Neuronal stem cell (in vitro differentiated cells): ENCODE results near the gene BRAT1.
"Not testable (repeated sequence)": the region's sequence is repeated elsewhere in the genome, so short reads cannot be mapped to it uniquely, and the experiment has no call there.

Source experiments
- DNase-seq: peaks from one replicate; pipeline ENCODE4 v3.0.0-alpha.2; 2013; ENCODE audit warnings: low spot score
- H2AFZ ChIP-seq: one replicate; pipeline ENCODE4 v1.6.1; 2013; ENCODE audit warnings: mild to moderate bottlenecking, low read length, inconsistent platforms
- H2AK5ac ChIP-seq: 2 replicates; pipeline ENCODE4 v1.6.1; 2013; ENCODE audit warnings: low read depth, mild to moderate bottlenecking, inconsistent platforms, low read length, moderate library complexity, mixed read lengths
- H2BK120ac ChIP-seq: 2 replicates; pipeline ENCODE4 v1.6.1; 2013; ENCODE audit warnings: low read depth, mild to moderate bottlenecking, inconsistent platforms, low read length, moderate library complexity, mixed read lengths
- H2BK12ac ChIP-seq: one replicate; pipeline ENCODE4 v1.6.1; 2013; ENCODE audit warnings: low read length, inconsistent platforms
- H2BK15ac ChIP-seq: 2 replicates; pipeline ENCODE4 v1.6.1; 2013; ENCODE audit warnings: mild to moderate bottlenecking, low read length, inconsistent platforms, mixed read lengths
- H2BK5ac ChIP-seq: one replicate; pipeline ENCODE4 v1.6.1; 2013; ENCODE audit warnings: inconsistent platforms, mild to moderate bottlenecking, low read length, moderate library complexity
- H3K14ac ChIP-seq: one replicate; pipeline ENCODE4 v1.6.1; 2013; ENCODE audit warnings: low read length, inconsistent platforms
- H3K18ac ChIP-seq: 2 replicates; pipeline ENCODE4 v1.6.1; 2013; ENCODE audit warnings: low read length, inconsistent platforms
- H3K23ac ChIP-seq: 2 replicates; pipeline ENCODE4 v1.6.1; 2013; ENCODE audit warnings: low read depth, mild to moderate bottlenecking, mixed read lengths, low read length, inconsistent platforms; ENCODE audit not compliant: poor library complexity
- H3K27ac ChIP-seq: replicated peaks from 3 replicates; pipeline ENCODE4 v1.5.1; 2013; ENCODE audit warnings: low read length, inconsistent platforms
- H3K27me3 ChIP-seq, 3 experiments: 2 replicates each; pipeline ENCODE4 v1.6.1; 2013; ENCODE audit warnings: low read length in 3 of 3, mild to moderate bottlenecking in 2 of 3, inconsistent platforms in 1 of 3, low read depth in 1 of 3, mixed read lengths in 1 of 3, moderate library complexity in 1 of 3; ENCODE audit not compliant: control insufficient read depth in 3 of 3, insufficient read depth in 3 of 3
- H3K36me3 ChIP-seq, 2 donors: replicated peaks in 1 of 2; 2 replicates each; pipeline ENCODE4 v1.6.1; 2013; ENCODE audit warnings: low read length in 2 of 2; ENCODE audit not compliant: control insufficient read depth in 2 of 2, insufficient read depth in 2 of 2
- H3K4ac ChIP-seq: 2 replicates; pipeline ENCODE4 v1.6.1; 2013; ENCODE audit warnings: inconsistent platforms, mild to moderate bottlenecking, low read length, moderate library complexity
- H3K4me1 ChIP-seq, 2 donors: 1 replicate in 1 of 2; 2 replicates in 1 of 2; pipeline ENCODE4 v1.6.1; 2013; ENCODE audit warnings: low read length in 2 of 2, low read depth in 1 of 2; ENCODE audit not compliant: control insufficient read depth in 2 of 2, insufficient read depth in 1 of 2
- H3K4me2 ChIP-seq: one replicate; pipeline ENCODE4 v1.6.1; 2013; ENCODE audit warnings: mild to moderate bottlenecking, low read length, inconsistent platforms; ENCODE audit not compliant: insufficient read depth, poor library complexity, severe bottlenecking
- H3K4me3 ChIP-seq, 2 donors: 2 replicates each; pipeline ENCODE4 v1.5.1; 2013; ENCODE audit warnings: low read length in 2 of 2, mild to moderate bottlenecking in 2 of 2, inconsistent platforms in 1 of 2, moderate library complexity in 1 of 2
- H3K79me1 ChIP-seq: one replicate; pipeline ENCODE4 v1.6.1; 2013; ENCODE audit warnings: low read depth, mild to moderate bottlenecking, inconsistent platforms, low read length, moderate library complexity
- H3K9ac ChIP-seq: one replicate; pipeline ENCODE4 v1.6.1; 2013; ENCODE audit warnings: mild to moderate bottlenecking, low read depth, low read length, inconsistent platforms; ENCODE audit not compliant: poor library complexity
- H3K9me3 ChIP-seq, 2 donors: replicated peaks in 1 of 2; 2 replicates each; pipeline versions ENCODE3 to v1.6.1; 2013; ENCODE audit warnings: low read length in 2 of 2, mild to moderate bottlenecking in 2 of 2, inconsistent platforms in 1 of 2, low read depth in 1 of 2, mixed read lengths in 1 of 2, moderate library complexity in 1 of 2; ENCODE audit not compliant: control insufficient read depth in 2 of 2, insufficient read depth in 1 of 2
- H4K8ac ChIP-seq: one replicate; pipeline ENCODE4 v1.6.1; 2013; ENCODE audit warnings: low read depth, mild to moderate bottlenecking, inconsistent platforms, low read length, moderate library complexity
- H4K91ac ChIP-seq: one replicate; pipeline ENCODE4 v1.6.1; 2013; ENCODE audit warnings: low read length, low read depth, mild to moderate bottlenecking, inconsistent platforms; ENCODE audit not compliant: poor library complexity
- WGBS, 2 donors: extraction: QIAGEN DNeasy Blood & Tissue Kit; methylation state at CpG; one replicate each; pipeline ENCODE4 v1.1.7; 2013; ENCODE audit warnings: missing lambda C conversion rate in 2 of 2, mixed read lengths in 1 of 2; ENCODE audit not compliant: insufficient read length in 2 of 2, insufficient replicate concordance in 1 of 2; ENCODE audit errors: extremely low coverage in 2 of 2; 5-methylcytosine and 5-hydroxymethylcytosine counted together

The BRAT1 gene

GRCh38 chr7:2593036-2593727 is 37.9 kb upstream of the BRAT1 start:
- H3K9me3 ChIP-seq: no peaks in the 10 kb centered on the region
- no peak overlapping the region for H2BK15ac ChIP-seq
- H2BK120ac ChIP-seq: no peak overlapping the region
- no peak overlapping the region for H2AFZ ChIP-seq
- no peak overlapping the region for H3K9ac ChIP-seq
- H2BK5ac ChIP-seq: peak overlapping the region; percentile 60
- no peak overlapping the region for H2AK5ac ChIP-seq
- no CpG with 5 or more reads among the region's 38 CpGs for WGBS, 2 donors
- no peak overlapping the region for H3K4me3 ChIP-seq
- no peaks in the 10 kb centered on the region for H3K27me3 ChIP-seq
- H3K18ac ChIP-seq: no peak overlapping the region
- H3K4me1 ChIP-seq: no peaks in the 10 kb centered on the region
- DNase-seq: no peak
- H3K79me1 ChIP-seq: no peaks in the 10 kb centered on the region
- H3K4ac ChIP-seq: no peak overlapping the region
- H3K23ac ChIP-seq: no peak overlapping the region
- peaks cover 6 to 62% of the 10 kb centered on the region in 2 donors for H3K36me3 ChIP-seq
- no peak overlapping the region for H2BK12ac ChIP-seq
- H4K8ac ChIP-seq: no peak overlapping the region
- no peak overlapping the region for H4K91ac ChIP-seq
- peak overlapping the region; percentile 9 for H3K14ac ChIP-seq
- H3K4me2 ChIP-seq: no peak overlapping the region
- H3K27ac ChIP-seq: no peak overlapping the region

- Histone ChIP-seq H3K27me3 (no peaks in the 10 kb centered on the region), H3K18ac (peak overlapping the region; percentile 32), H3K4me1 (no peaks in the 10 kb centered on the region), H3K14ac (no peak overlapping the region), H2BK15ac (no peak overlapping the region), H3K36me3 (peaks cover 6 to 61% of the 10 kb centered on the region in 2 donors), H3K4ac (no peak overlapping the region), H3K4me2 (no peak overlapping the region), H3K79me1 (no peaks in the 10 kb centered on the region), H3K27ac (no peak overlapping the region), H2BK120ac (no peak overlapping the region), H3K9ac (no peak overlapping the region), H3K9me3 (no peaks in the 10 kb centered on the region), H3K23ac (no peak overlapping the region), H2BK5ac (no peak overlapping the region), H4K8ac (peak overlapping the region; percentile 74), H3K4me3 (no peak overlapping the region), H2BK12ac (no peak overlapping the region), H2AK5ac (no peak overlapping the region), H2AFZ (no peak overlapping the region), H4K91ac (no peak overlapping the region)
- DNase-seq: no peak
- no CpG with 5 or more reads among the region's 23 CpGs for whole genome bisulfite sequencing, 2 donors
Measured at GRCh38 chr7:2592375-2592865, 37.1 kb upstream of the BRAT1 start.

GRCh38 chr7:2589941-2590340 is 34.6 kb upstream of the BRAT1 start:
- not testable (repeated sequence) for H2AK5ac ChIP-seq, H2BK15ac ChIP-seq, H3K4ac ChIP-seq, H3K23ac ChIP-seq, DNase-seq, H2BK5ac ChIP-seq, H3K27ac ChIP-seq, H3K4me3 ChIP-seq, H3K27me3 ChIP-seq, H2AFZ ChIP-seq, H4K91ac ChIP-seq, H2BK120ac ChIP-seq, H3K4me1 ChIP-seq, H4K8ac ChIP-seq, H3K9me3 ChIP-seq, H3K14ac ChIP-seq, H2BK12ac ChIP-seq, H3K79me1 ChIP-seq, H3K4me2 ChIP-seq
- peak overlapping the region; percentile 81 for H3K9ac ChIP-seq
- no CpG with 5 or more reads among the region's 15 CpGs for WGBS, 2 donors
- H3K36me3 ChIP-seq: peaks cover 0 to 50% of the 10 kb centered on the region in 2 donors
- peak overlapping the region; percentile 76 for H3K18ac ChIP-seq

GRCh38 chr7:2589341-2589740 is 34.0 kb upstream of the BRAT1 start:
- Histone ChIP-seq H3K4ac (no peak overlapping the region), H2BK12ac (no peak overlapping the region), H3K79me1 (no peaks in the 10 kb centered on the region), H3K23ac (peak overlapping the region; percentile 52), H4K8ac (no peak overlapping the region), H3K4me3 (no peak overlapping the region), H3K4me2 (no peak overlapping the region), H3K9me3 (no peaks in the 10 kb centered on the region), H3K14ac (no peak overlapping the region), H3K27ac (no peak overlapping the region), H3K27me3 (no peaks in the 10 kb centered on the region), H3K9ac (no peak overlapping the region), H2BK120ac (no peak overlapping the region), H3K18ac (no peak overlapping the region), H2AK5ac (no peak overlapping the region), H4K91ac (no peak overlapping the region), H3K36me3 (peaks cover 0 to 44% of the 10 kb centered on the region in 2 donors), H3K4me1 (no peaks in the 10 kb centered on the region), H2BK15ac (no peak overlapping the region), H2BK5ac (no peak overlapping the region), H2AFZ (no peak overlapping the region)
- WGBS, 2 donors: no CpG with 5 or more reads among the region's 16 CpGs
- no peak for DNase-seq
